Measurements from ENCODE around the gene UBL4A.

The UBL4A gene

DNA sequence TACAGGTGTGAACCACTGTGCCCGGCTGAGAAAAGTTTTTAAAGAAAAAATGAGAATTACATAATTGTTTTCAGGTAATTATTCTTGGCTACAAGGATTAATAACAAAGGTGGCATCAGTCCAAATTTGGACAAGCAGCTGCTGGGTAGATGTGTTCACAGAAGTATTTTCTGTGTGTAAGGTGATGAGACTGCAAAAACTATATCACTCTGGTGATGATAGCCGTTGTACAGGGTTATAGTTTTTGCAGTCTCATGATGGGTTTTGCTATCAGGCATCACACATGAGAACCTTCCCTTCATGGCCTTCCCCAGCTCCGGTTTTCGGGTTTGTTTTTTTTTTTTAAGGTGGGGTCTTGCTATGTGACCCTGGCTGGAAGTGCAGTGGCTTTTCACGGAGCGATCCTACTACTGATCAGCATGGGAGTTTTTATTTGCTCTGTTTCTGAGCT lies 9.1 kb upstream of the UBL4A start:
- no peak overlapping the region for H3K4me3 ChIP-seq (ENCODE audit: low read depth, low read length)
- DNase-seq (ENCODE audit: low read depth), result no peak
- TF ChIP-seq, protein P1, sequence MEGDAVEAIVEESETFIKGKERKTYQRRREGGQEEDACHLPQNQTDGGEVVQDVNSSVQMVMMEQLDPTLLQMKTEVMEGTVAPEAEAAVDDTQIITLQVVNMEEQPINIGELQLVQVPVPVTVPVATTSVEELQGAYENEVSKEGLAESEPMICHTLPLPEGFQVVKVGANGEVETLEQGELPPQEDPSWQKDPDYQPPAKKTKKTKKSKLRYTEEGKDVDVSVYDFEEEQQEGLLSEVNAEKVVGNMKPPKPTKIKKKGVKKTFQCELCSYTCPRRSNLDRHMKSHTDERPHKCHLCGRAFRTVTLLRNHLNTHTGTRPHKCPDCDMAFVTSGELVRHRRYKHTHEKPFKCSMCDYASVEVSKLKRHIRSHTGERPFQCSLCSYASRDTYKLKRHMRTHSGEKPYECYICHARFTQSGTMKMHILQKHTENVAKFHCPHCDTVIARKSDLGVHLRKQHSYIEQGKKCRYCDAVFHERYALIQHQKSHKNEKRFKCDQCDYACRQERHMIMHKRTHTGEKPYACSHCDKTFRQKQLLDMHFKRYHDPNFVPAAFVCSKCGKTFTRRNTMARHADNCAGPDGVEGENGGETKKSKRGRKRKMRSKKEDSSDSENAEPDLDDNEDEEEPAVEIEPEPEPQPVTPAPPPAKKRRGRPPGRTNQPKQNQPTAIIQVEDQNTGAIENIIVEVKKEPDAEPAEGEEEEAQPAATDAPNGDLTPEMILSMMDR (IDR thresholded peaks at IDR 0.05; ENCODE audit: insufficient read depth, low read depth, low read length, missing control alignments), result no peak

DNA sequence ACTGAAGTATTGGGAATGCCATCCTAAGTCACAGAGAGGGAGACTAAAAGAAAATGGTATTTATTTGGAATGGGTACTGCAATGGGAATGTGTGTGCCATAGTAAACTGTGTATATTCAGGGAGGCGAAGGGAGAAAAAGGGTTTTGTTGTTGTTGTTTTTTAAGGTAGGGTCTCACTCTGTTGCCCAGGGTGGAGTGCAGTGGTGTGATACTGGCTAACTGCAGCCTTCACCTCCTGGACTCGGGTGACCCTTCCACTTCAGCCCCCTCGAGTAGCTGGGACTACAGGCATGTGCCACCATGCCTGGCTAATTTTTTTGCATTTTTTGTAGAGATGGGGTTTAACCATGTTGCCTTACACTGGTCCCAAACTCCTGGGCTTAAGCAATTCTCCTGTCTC lies 8.3 kb upstream of the UBL4A start:
- TF ChIP-seq, protein P1 (IDR thresholded peaks at IDR 0.05; ENCODE audit: insufficient read depth, low read depth, low read length, missing control alignments), result no peak
- DNase-seq (ENCODE audit: low read depth), result no peak
- no peak overlapping the region for H3K4me3 ChIP-seq (ENCODE audit: low read depth, low read length)

DNA sequence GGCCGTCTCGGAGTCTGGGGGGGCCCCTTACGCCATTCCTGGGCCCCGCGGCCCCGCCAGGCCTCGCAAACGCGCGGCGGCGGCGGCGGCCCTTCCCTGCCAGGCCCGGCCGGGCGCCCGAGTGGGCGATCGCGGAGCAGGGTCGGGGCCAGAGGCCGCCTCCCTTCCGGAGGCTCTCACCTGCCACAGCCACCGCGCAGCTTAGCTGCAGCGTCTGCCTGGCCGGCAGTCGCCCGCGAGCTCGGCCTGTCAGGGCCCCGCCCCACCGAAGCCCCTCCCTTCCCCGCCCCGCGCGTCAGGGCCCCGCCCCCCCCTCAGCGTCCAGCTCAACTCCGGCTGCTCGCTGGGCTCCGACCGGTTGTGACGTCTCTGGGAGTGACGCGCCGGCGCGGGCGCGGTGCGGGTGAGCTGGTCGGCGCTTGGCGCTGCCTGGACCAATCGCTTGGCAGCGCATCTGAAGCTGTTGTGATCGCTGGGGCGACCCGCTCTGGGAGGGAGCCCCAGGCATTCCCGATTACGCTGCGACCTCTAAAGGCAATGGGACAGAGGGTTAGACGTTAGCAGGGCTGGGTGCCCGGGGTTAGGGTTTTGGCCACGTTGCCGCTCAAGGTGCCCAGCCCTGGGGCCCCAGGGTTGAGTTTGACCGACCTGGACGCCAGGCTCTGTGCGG lies 4.1 kb upstream of the UBL4A start, which contains the start of gene SLC10A3:
Gene SLC10A3 (minus strand): TSS at position 216 of the 670 bp plus-strand sequence. CDS start 1,689 bp downstream, outside the sequence.
- peak within 1 kb of the TSS; percentile 83 for H3K4me3 ChIP-seq (ENCODE audit: low read depth, low read length)
- TF ChIP-seq, protein P1 (IDR thresholded peaks at IDR 0.05; ENCODE audit: insufficient read depth, low read depth, low read length, missing control alignments), result no peak
- peak; percentile 96 for DNase-seq (ENCODE audit: low read depth)

DNA sequence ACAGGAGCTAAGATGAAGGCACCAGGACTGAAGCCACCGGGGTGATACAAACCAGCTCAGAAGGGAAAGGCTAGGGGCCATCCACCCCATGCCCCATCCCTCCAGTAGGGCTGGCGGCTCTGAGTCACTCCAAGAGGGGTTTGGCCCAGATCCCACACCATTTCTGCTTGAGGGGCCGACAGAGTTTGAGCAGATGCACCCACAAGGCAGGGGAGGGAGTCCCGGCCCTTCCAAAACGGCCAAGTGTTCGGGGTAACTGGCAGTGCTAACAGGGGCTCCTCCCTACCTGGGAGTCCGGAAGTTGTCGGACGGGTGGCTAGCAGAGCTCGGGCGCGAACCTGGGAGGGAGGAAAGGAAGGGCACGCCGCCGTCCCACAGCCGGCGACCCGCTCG lies 3.6 kb upstream of the UBL4A start:
- peak overlapping the region; percentile 79 for H3K4me3 ChIP-seq (ENCODE audit: low read depth, low read length)
- TF ChIP-seq, protein P1 (IDR thresholded peaks at IDR 0.05; ENCODE audit: insufficient read depth, low read depth, low read length, missing control alignments), result no peak
- DNase-seq (ENCODE audit: low read depth), result peak; percentile 60

DNA sequence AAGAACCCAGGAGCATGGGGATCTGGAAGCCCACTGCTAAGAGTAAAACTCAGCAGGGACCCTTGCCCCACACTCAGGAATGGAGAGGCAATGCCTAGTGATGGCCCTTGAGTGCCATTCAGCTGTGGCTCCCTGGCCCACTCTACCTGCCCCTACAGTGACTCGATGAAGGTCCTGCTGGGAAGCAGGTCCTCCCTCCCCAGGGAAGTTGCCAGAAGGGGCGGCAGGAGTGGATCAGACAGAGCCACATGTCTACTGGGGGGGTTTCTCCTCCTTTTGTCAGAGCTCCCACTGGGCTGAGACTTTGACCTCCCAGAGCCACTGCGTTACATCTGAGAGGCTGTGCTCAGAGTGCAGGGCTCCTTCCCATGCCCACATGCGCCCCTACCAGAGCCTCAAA lies 2.8 kb upstream of the UBL4A start:
- DNase-seq (ENCODE audit: low read depth), result no peak
- H3K4me3 ChIP-seq (ENCODE audit: low read depth, low read length), result peak overlapping the region; percentile 79
- TF ChIP-seq, protein P1 (IDR thresholded peaks at IDR 0.05; ENCODE audit: insufficient read depth, low read depth, low read length, missing control alignments), result no peak

DNA sequence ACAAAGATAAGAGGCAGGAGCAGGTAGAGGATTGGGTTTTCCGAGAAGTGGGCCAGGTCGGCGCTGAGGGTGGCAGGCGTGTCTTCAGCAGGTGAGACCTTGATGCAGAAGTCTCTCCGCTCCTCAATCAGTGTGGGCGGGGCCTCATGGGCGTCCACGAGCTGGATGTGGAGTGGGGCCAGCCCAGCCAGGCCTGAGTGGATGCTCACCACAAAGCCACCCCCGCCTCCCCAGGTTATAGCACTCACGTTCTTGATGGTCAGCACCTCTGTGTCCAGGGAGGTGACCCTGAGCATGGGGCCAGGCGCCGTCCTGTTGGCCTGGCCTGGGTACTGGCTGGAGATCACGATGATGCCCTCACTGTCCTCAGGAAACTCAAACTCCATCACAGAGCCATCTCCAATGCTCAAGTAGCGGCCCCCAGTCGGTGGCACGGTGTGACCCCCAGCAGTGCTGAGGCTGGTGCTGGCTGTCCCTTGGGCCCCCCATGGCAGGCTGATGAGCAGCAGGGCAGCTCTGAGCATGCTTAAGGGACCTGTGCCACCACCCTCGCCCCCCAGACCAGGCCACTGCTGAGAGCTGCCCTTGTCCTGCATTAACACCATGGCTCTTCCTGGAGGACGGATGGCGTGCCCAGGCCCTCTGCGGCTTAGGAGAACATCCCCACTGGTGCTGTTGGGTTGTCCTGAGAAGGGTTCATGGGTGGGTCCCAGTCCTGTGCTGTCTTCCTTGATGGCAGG lies 2.1 kb upstream of the UBL4A start:
- H3K4me3 ChIP-seq (ENCODE audit: low read depth, low read length), result no peak overlapping the region
- DNase-seq (ENCODE audit: low read depth), result no peak
- TF ChIP-seq, protein P1 (IDR thresholded peaks at IDR 0.05; ENCODE audit: insufficient read depth, low read depth, low read length, missing control alignments), result no peak

Measured in GM12865 (cell line).